Measurements from ENCODE around the gene ACTG2.

DNA sequence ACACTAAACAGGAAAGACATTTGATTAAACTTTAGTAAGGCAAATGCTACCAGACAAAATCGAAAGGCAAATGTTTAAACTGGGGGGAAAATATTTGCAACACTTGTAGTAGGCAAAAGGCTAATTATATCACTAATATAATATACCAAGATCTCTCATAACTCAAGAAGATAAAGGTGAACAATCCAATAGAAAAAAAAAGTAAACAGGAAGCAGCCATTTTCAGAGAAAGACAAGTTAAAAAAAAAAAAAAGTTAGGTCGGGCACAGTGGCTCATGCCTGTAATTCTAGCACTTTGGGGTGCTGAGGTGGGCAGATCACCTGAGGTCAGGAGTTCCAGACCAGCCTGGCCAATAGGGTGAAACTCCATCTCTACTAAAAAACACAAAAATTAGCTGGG lies 4.4 kb upstream of the ACTG2 start:
- TF ChIP-seq HNF4A (conservative IDR thresholded peaks at IDR 0.05) = no peak
- no peak for TF ChIP-seq CTCF (IDR thresholded peaks at IDR 0.05; ENCODE audit: low read depth, low read length, missing input control)
- no peak for TF ChIP-seq FOXA1 (IDR thresholded peaks at IDR 0.05)
- no peak for TF ChIP-seq HNF4G (IDR thresholded peaks at IDR 0.05)
- no peak for TF ChIP-seq RAD21 (IDR thresholded peaks at IDR 0.05)
- no peak for TF ChIP-seq FOXA2 (IDR thresholded peaks at IDR 0.05)
- no peak for TF ChIP-seq REST (IDR thresholded peaks at IDR 0.05)
- TF ChIP-seq, protein P1, sequence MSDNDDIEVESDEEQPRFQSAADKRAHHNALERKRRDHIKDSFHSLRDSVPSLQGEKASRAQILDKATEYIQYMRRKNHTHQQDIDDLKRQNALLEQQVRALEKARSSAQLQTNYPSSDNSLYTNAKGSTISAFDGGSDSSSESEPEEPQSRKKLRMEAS (IDR thresholded peaks at IDR 0.05) = no peak
